HCT116 (cell line): ENCODE results near the gene SOBP. TPM values are rescaled to one million over a fixed set of nuclear protein-coding genes. Genes with fewer than 3 reads are reported as not detected.

Experiments used
- ATAC-seq: fragments of 200-7000 bp; cut with Tn5 transposase; 2 replicates; pipeline ENCODE4 v1.9.1; 2020; ENCODE audit warnings: mild to moderate bottlenecking, moderate library complexity
- BruUV-seq: library from RNA; stranded (reverse); fragments of 400-500 nt; replicated peaks from 2 replicates; lab custom pipeline; 2021; lab: Mats Ljungman, UMichigan
- CTCF ChIA-PET: fragments of 300-600 bp; sonication (Branson Sonifier 250); formaldehyde crosslinking; loops from one replicate; lab custom pipeline; 2021; ENCODE audit warnings: antibody characterized with exemption; lab: Charles Lee
- POLR2A ChIA-PET: fragments of 300-600, 350-600 bp; sonication (Branson Sonifier 250); formaldehyde crosslinking; loops from one replicate; lab custom pipeline; 2021; ENCODE audit warnings: antibody characterized with exemption; lab: Charles Lee
- RAD21 ChIA-PET, 2 experiments: fragments of 300-600 bp; sonication (Branson Sonifier 250); formaldehyde crosslinking; loops; one replicate each; lab custom pipeline; 2023; ENCODE audit warnings: low total read pairs in 2 of 2; ENCODE audit not compliant: uncharacterized antibody in 2 of 2, unreplicated experiment in 2 of 2, low non-redundant PET in 1 of 2; lab: Charles Lee
- DNase-seq: peaks from one replicate; pipeline ENCODE4 v3.0.0-alpha.2; 2010; ENCODE audit warnings: low read depth, low spot score
- H2AFZ ChIP-seq: fragments of 200-600 bp; shearing (Covaris generic), sonication (generic); 2 replicates; pipeline ENCODE4 v1.6.1; 2017; ENCODE audit warnings: low read depth, mixed run types, mixed read lengths, antibody characterized with exemption, low read length; ENCODE audit not compliant: poor library complexity, severe bottlenecking
- H3K27ac ChIP-seq: 2 replicates; pipeline ENCODE4 v1.5.1; 2012; ENCODE audit warnings: low read depth, low read length
- H3K27me3 ChIP-seq: fragments of 200-600 bp; sonication (generic); 2 replicates; pipeline ENCODE4 v1.6.1; 2016; ENCODE audit warnings: mixed run types, low read length, mixed read lengths; ENCODE audit not compliant: insufficient read depth
- H3K36me3 ChIP-seq, 2 experiments: fragments of 200-500 bp in 1 of 2; fragments of 200-600 bp in 1 of 2; sonication (Bioruptor generic) in 1 of 2; sonication (generic) in 1 of 2; 2 replicates each; pipeline versions ENCODE4 v1.5.1 to v1.6.1; 2014 to 2016; ENCODE audit warnings: low read length in 2 of 2, inconsistent platforms in 1 of 2, mixed read lengths in 1 of 2, mixed run types in 1 of 2; ENCODE audit not compliant: insufficient read depth in 2 of 2, control insufficient read depth in 1 of 2
- H3K4me1 ChIP-seq, 2 experiments: fragments of 200-600 bp in 1 of 2; sonication (generic) in 1 of 2; 2 replicates each; pipeline versions ENCODE4 v1.5.1 to v1.6.1; 2012 to 2017; ENCODE audit warnings: low read length in 2 of 2, inconsistent platforms in 1 of 2, mild to moderate bottlenecking in 1 of 2, mixed read lengths in 1 of 2, mixed run types in 1 of 2, moderate library complexity in 1 of 2; ENCODE audit not compliant: insufficient read depth in 2 of 2, control insufficient read depth in 1 of 2
- H3K4me2 ChIP-seq: fragments of 200-600 bp; sonication (generic); 2 replicates; pipeline ENCODE4 v1.6.1; 2017; ENCODE audit warnings: mixed run types, low read length, mixed read lengths
- H3K4me3 ChIP-seq, 2 experiments: fragments of 200-600 bp in 1 of 2; sonication (generic) in 1 of 2; replicated peaks in 1 of 2; 2 replicates each; pipeline ENCODE4 v1.5.1; 2011 to 2016; ENCODE audit warnings: low read length in 2 of 2, control low read depth in 1 of 2, low read depth in 1 of 2, mild to moderate bottlenecking in 1 of 2, mixed read lengths in 1 of 2, mixed run types in 1 of 2
- H3K79me2 ChIP-seq: fragments of 200-600 bp; sonication (generic); 2 replicates; pipeline ENCODE4 v1.6.1; 2017; ENCODE audit warnings: mild to moderate bottlenecking, mixed run types, low read length, moderate library complexity, mixed read lengths; ENCODE audit not compliant: insufficient read depth
- H3K9ac ChIP-seq: fragments of 200-600 bp; sonication (generic); 2 replicates; pipeline ENCODE4 v1.6.1; 2016; ENCODE audit warnings: low read length, mixed read lengths
- H3K9me2 ChIP-seq: fragments of 200-600 bp; sonication (generic), shearing (Covaris generic); 2 replicates; pipeline ENCODE4 v1.6.1; 2017; ENCODE audit warnings: mixed run types, mild to moderate bottlenecking, moderate library complexity; ENCODE audit not compliant: insufficient read depth
- H3K9me3 ChIP-seq, 2 experiments: fragments of 200-500 bp in 1 of 2; fragments of 200-600 bp in 1 of 2; sonication (Bioruptor generic) in 1 of 2; sonication (generic) in 1 of 2; 2 replicates each; pipeline ENCODE4 v1.6.1; 2014 to 2017; ENCODE audit warnings: low read length in 2 of 2, mixed read lengths in 2 of 2, inconsistent platforms in 1 of 2, low read depth in 1 of 2, mild to moderate bottlenecking in 1 of 2, mixed run types in 1 of 2, moderate library complexity in 1 of 2; ENCODE audit not compliant: control insufficient read depth in 1 of 2, insufficient read depth in 1 of 2
- H4K20me1 ChIP-seq: fragments of 200-600 bp; sonication (generic), shearing (Covaris generic); 2 replicates; pipeline ENCODE4 v1.6.1; 2017; ENCODE audit warnings: mixed run types, mild to moderate bottlenecking, moderate library complexity; ENCODE audit not compliant: insufficient read depth
- CBX3 ChIP-seq: IDR thresholded peaks from 2 replicates; pipeline ENCODE4 v1.6.1; 2012; ENCODE audit warnings: low read depth
- CEBPB ChIP-seq: IDR thresholded peaks from 2 replicates; pipeline ENCODE4 v1.6.1; 2012; ENCODE audit warnings: low read depth
- CTCF ChIP-seq, 3 experiments: fragments of 200-600 bp in 1 of 3; sonication (generic) in 1 of 3; IDR thresholded peaks in 2 of 3; conservative IDR thresholded peaks in 1 of 3; 2 replicates each; pipeline ENCODE4 v1.5.1; 2012 to 2017; ENCODE audit warnings: low read depth in 2 of 3, low read length in 2 of 3, antibody characterized with exemption in 1 of 3, borderline replicate concordance in 1 of 3, control low read depth in 1 of 3, mild to moderate bottlenecking in 1 of 3, mixed read lengths in 1 of 3, mixed run types in 1 of 3, moderate library complexity in 1 of 3; ENCODE audit not compliant: insufficient read depth in 1 of 3
- EGR1 ChIP-seq: IDR thresholded peaks from 2 replicates; pipeline ENCODE4 v1.6.1; 2012; ENCODE audit warnings: low read depth
- ELF1 ChIP-seq: IDR thresholded peaks from 2 replicates; pipeline ENCODE4 v1.6.1; 2012; ENCODE audit warnings: low read depth, borderline replicate concordance
- EZH2 ChIP-seq: fragments of 200-600 bp; sonication (generic); IDR thresholded peaks from 2 replicates; pipeline ENCODE4 v1.6.1; 2017; ENCODE audit warnings: antibody characterized with exemption, mixed run types
- EZH2phosphoT487 ChIP-seq: fragments of 200-600 bp; IDR thresholded peaks from 2 replicates; pipeline ENCODE4 v1.6.1; 2018; ENCODE audit warnings: antibody characterized with exemption, borderline replicate concordance
- MAX ChIP-seq: IDR thresholded peaks from 2 replicates; pipeline ENCODE4 v1.6.1; 2012
- POLR2AphosphoS5 ChIP-seq: IDR thresholded peaks from 2 replicates; pipeline ENCODE4 v1.6.1; 2011; ENCODE audit warnings: mild to moderate bottlenecking, low read depth, low read length, moderate library complexity
- RAD21 ChIP-seq: IDR thresholded peaks from 2 replicates; pipeline ENCODE4 v1.6.1; 2012; ENCODE audit warnings: low read depth, mild to moderate bottlenecking
- SIN3A ChIP-seq: IDR thresholded peaks from 2 replicates; pipeline ENCODE4 v1.6.1; 2012; ENCODE audit warnings: low read depth
- SP1 ChIP-seq: IDR thresholded peaks from 2 replicates; pipeline ENCODE4 v1.6.1; 2012; ENCODE audit warnings: low read depth
- SRF ChIP-seq: IDR thresholded peaks from 2 replicates; pipeline ENCODE4 v1.6.1; 2012; ENCODE audit warnings: low read depth
- TCF7L2 ChIP-seq: IDR thresholded peaks from 2 replicates; pipeline ENCODE4 v1.7.0; 2011; ENCODE audit warnings: borderline replicate concordance, inconsistent platforms; ENCODE audit not compliant: insufficient read depth, insufficient read length; ENCODE audit errors: extremely low read depth
- YY1 ChIP-seq: IDR thresholded peaks from 2 replicates; pipeline ENCODE4 v1.6.1; 2011; ENCODE audit warnings: low read length, low read depth, moderate library complexity, mild to moderate bottlenecking; ENCODE audit not compliant: insufficient replicate concordance; ENCODE audit errors: extremely low read depth
- ZNF274 ChIP-seq: fragments of 200-500 bp; sonication (Bioruptor generic); IDR thresholded peaks from 2 replicates; pipeline ENCODE4 v1.6.1; 2014; ENCODE audit warnings: mild to moderate bottlenecking, low read depth, low read length, inconsistent platforms
- intact Hi-C: fragments of 100-400 bp; cut with micrococcal nuclease; formaldehyde crosslinking; loops from 2 replicates; pipeline ENCODE4 v1.10.0; 2022
- total RNA-seq: library from RNA; stranded (reverse); gene quantifications from one replicate; pipeline ENCODE4 v1.2.1, GENCODE V29; 2021; ENCODE audit not compliant: unreplicated experiment
- TF ChIP-seq, protein P1 (sequence below): IDR thresholded peaks from 2 replicates; pipeline ENCODE4 v1.6.1; 2012
- TF ChIP-seq, protein P2 (sequence below): IDR thresholded peaks from 2 replicates; pipeline ENCODE4 v1.6.1; 2012; ENCODE audit warnings: low read depth

The SOBP gene
- total RNA-seq, 1 experiment from 2014 or later = 2.6 TPM

- no peaks in the 10 kb centered on the region for H3K79me2 ChIP-seq
- H3K27me3 ChIP-seq = no peaks in the 10 kb centered on the region
- intact Hi-C loops = no loop called here
- no peak overlapping the region for H3K4me3 ChIP-seq
- H4K20me1 ChIP-seq = no peaks in the 10 kb centered on the region
- CTCF ChIA-PET = no interaction called here
- no peak overlapping the region for H3K9ac ChIP-seq
- TF ChIP-seq SP1 (no peak), EZH2 (no peak), TCF7L2 (no peak), SRF (no peak), YY1 (no peak), EZH2phosphoT487 (no peak), ELF1 (no peak), RAD21 (no peak), CTCF (IDR thresholded peaks at IDR 0.05 in 2 of 3, conservative IDR thresholded peaks at IDR 0.05 in 1 of 3; ENCODE audit: borderline replicate concordance in 1 of 3, insufficient read depth in 1 of 3, low read depth in 2 of 3, low read length in 2 of 3) (no peak), POLR2AphosphoS5 (no peak), ZNF274 (no peak), SIN3A (no peak), MAX (no peak), CEBPB (no peak), EGR1 (no peak), CBX3 (no peak)
- TF ChIP-seq, protein P1, sequence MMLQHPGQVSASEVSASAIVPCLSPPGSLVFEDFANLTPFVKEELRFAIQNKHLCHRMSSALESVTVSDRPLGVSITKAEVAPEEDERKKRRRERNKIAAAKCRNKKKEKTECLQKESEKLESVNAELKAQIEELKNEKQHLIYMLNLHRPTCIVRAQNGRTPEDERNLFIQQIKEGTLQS = no peak
- TF ChIP-seq, protein P2, sequence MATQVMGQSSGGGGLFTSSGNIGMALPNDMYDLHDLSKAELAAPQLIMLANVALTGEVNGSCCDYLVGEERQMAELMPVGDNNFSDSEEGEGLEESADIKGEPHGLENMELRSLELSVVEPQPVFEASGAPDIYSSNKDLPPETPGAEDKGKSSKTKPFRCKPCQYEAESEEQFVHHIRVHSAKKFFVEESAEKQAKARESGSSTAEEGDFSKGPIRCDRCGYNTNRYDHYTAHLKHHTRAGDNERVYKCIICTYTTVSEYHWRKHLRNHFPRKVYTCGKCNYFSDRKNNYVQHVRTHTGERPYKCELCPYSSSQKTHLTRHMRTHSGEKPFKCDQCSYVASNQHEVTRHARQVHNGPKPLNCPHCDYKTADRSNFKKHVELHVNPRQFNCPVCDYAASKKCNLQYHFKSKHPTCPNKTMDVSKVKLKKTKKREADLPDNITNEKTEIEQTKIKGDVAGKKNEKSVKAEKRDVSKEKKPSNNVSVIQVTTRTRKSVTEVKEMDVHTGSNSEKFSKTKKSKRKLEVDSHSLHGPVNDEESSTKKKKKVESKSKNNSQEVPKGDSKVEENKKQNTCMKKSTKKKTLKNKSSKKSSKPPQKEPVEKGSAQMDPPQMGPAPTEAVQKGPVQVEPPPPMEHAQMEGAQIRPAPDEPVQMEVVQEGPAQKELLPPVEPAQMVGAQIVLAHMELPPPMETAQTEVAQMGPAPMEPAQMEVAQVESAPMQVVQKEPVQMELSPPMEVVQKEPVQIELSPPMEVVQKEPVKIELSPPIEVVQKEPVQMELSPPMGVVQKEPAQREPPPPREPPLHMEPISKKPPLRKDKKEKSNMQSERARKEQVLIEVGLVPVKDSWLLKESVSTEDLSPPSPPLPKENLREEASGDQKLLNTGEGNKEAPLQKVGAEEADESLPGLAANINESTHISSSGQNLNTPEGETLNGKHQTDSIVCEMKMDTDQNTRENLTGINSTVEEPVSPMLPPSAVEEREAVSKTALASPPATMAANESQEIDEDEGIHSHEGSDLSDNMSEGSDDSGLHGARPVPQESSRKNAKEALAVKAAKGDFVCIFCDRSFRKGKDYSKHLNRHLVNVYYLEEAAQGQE = no peak
- no peaks in the 10 kb centered on the region for H3K9me2 ChIP-seq
- DNase-seq (no peak), ATAC-seq (no peak)
- POLR2A ChIA-PET = no interaction called here
- RAD21 ChIA-PET = no interaction called here
- H2AFZ ChIP-seq = no peak overlapping the region
- H3K27ac ChIP-seq = no peak overlapping the region
- no peaks in the 10 kb centered on the region for H3K4me1 ChIP-seq
- no peaks in the 10 kb centered on the region for H3K9me3 ChIP-seq
- no peak overlapping the region for H3K4me2 ChIP-seq
- BruUV-seq = no TSS peak
- no peaks in the 10 kb centered on the region for H3K36me3 ChIP-seq
Measured at GRCh38 chr6:107633680-107634323, 143.9 kb downstream of the SOBP start.
